Mammary epithelial cell (primary cell): Measurements from ENCODE around the gene NOTCH2.

Experiments used
- CTCF ChIP-seq, 2 donors: IDR thresholded peaks in 1 of 2; conservative IDR thresholded peaks in 1 of 2; 2 replicates each; pipeline ENCODE4 v1.5.1; 2011 to 2012; ENCODE audit warnings: inconsistent platforms in 2 of 2, low read length in 2 of 2, mild to moderate bottlenecking in 2 of 2, control low read depth in 1 of 2, low read depth in 1 of 2; ENCODE audit not compliant: insufficient read depth in 1 of 2; ENCODE audit errors: extremely low read depth in 1 of 2
- EZH2 ChIP-seq: IDR thresholded peaks from 2 replicates; pipeline ENCODE4 v1.6.1; 2012; ENCODE audit warnings: low read length, inconsistent platforms, borderline replicate concordance

GRCh38 chr1:119966020-119966419, 103.4 kb downstream of the NOTCH2 start:
- no peak for TF ChIP-seq CTCF (conservative IDR thresholded peaks at IDR 0.05 in 1 of 2, IDR thresholded peaks at IDR 0.05 in 1 of 2; ENCODE audit: extremely low read depth in 1 of 2, insufficient read depth in 1 of 2, low read depth in 1 of 2, low read length in 2 of 2)
- TF ChIP-seq EZH2: no peak
